Gastrocnemius medialis (tissue), 4 donors: ENCODE measurements around the gene BPIFB2.

Experiments
- CTCF ChIP-seq, 5 experiments: fragments of 450-650 bp in 3 of 5; fragments of 200-600 bp in 2 of 5; sonication (generic) in 2 of 5; IDR thresholded peaks in 4 of 5; conservative IDR thresholded peaks in 1 of 5; 1 replicate in 4 of 5; 2 replicates in 1 of 5; pipeline ENCODE4 v1.5.1; 2016 to 2019; ENCODE audit warnings: antibody characterized with exemption in 5 of 5, mild to moderate bottlenecking in 3 of 5, moderate library complexity in 3 of 5
- POLR2A ChIP-seq, 2 donors: fragments of 450-650 bp; IDR thresholded peaks; one replicate each; pipeline ENCODE4 v1.6.1; 2017; ENCODE audit warnings: antibody characterized with exemption in 2 of 2, mild to moderate bottlenecking in 2 of 2, moderate library complexity in 2 of 2

- TF ChIP-seq CTCF (IDR thresholded peaks at IDR 0.05 in 4 of 5, conservative IDR thresholded peaks at IDR 0.05 in 1 of 5) = no peak
- TF ChIP-seq POLR2A (IDR thresholded peaks at IDR 0.05) = no peak
These were observed 35.1 kb upstream of the BPIFB2 start for GRCh38 chr20:32972181-32973076.
